Bronchial epithelial cell (primary cell): ENCODE data around the gene IFT88. TPM values are rescaled to one million over a fixed set of nuclear protein-coding genes. Genes with fewer than 3 reads are reported as not detected.

ENCODE experiments used
- DNase-seq: peaks from one replicate; pipeline ENCODE4 v3.0.0-alpha.2; 2010; ENCODE audit warnings: low read depth
- FAIRE-seq: peaks from 2 replicates; lab custom pipeline; 2011; peaks lifted over from hg19 to GRCh38; lab: Jason Lieb, UNC
- H3K27me3 ChIP-seq: 2 replicates; pipeline ENCODE4 v1.5.1; 2011; ENCODE audit warnings: low read length; ENCODE audit not compliant: control insufficient read depth, insufficient read depth
- H3K36me3 ChIP-seq: 2 replicates; pipeline ENCODE4 v1.5.1; 2011; ENCODE audit warnings: low read length; ENCODE audit not compliant: control insufficient read depth, insufficient read depth
- H3K4me3 ChIP-seq: 2 replicates; pipeline ENCODE4 v1.5.1; 2011; ENCODE audit warnings: mild to moderate bottlenecking, low read depth, low read length, control low read depth
- CTCF ChIP-seq: IDR thresholded peaks from 2 replicates; pipeline ENCODE4 v1.5.1; 2011; ENCODE audit warnings: mild to moderate bottlenecking, moderate library complexity, low read length, control low read depth, inconsistent platforms; ENCODE audit not compliant: insufficient read depth, severe bottlenecking
- total RNA-seq: library from RNA; depleted of rRNA; stranded (reverse); fragments of >200 nt; gene quantifications from 2 replicates; pipeline ENCODE4 v1.2.1, GENCODE V29; 2014

The IFT88 gene
- total RNA-seq, 1 donor from 2014 or later, result 4.5 TPM

- DNase-seq (peak; percentile 73), FAIRE-seq (no peak)
- no peaks in the 10 kb centered on the region for H3K36me3 ChIP-seq
- TF ChIP-seq CTCF, result no peak
- no peaks in the 10 kb centered on the region for H3K27me3 ChIP-seq
- H3K4me3 ChIP-seq, result peak within 1 kb of the TSS; percentile 79
These were observed 41.1 kb upstream of the IFT88 start, which contains the start of gene CRYL1 for GRCh38 chr13:20525601-20526544. TSS of gene CRYL1 (minus strand) at chr13:20525857. CDS start at chr13:20525794, 63 bp downstream.

GRCh38 chr13:20526664-20527063 lies 40.3 kb upstream of the IFT88 start:
- Histone ChIP-seq H3K4me3 (no peak overlapping the region), H3K27me3 (no peaks in the 10 kb centered on the region), H3K36me3 (no peaks in the 10 kb centered on the region)
- TF ChIP-seq CTCF, result no peak
- no peak for FAIRE-seq
- no peak for DNase-seq

- FAIRE-seq (no peak), DNase-seq (no peak)
- H3K36me3 ChIP-seq, result no peaks in the 10 kb centered on the region
- no peak overlapping the region for H3K4me3 ChIP-seq
- TF ChIP-seq CTCF, result no peak
- no peaks in the 10 kb centered on the region for H3K27me3 ChIP-seq
These were observed 38.5 kb upstream of the IFT88 start for GRCh38 chr13:20528452-20528851.

DNA sequence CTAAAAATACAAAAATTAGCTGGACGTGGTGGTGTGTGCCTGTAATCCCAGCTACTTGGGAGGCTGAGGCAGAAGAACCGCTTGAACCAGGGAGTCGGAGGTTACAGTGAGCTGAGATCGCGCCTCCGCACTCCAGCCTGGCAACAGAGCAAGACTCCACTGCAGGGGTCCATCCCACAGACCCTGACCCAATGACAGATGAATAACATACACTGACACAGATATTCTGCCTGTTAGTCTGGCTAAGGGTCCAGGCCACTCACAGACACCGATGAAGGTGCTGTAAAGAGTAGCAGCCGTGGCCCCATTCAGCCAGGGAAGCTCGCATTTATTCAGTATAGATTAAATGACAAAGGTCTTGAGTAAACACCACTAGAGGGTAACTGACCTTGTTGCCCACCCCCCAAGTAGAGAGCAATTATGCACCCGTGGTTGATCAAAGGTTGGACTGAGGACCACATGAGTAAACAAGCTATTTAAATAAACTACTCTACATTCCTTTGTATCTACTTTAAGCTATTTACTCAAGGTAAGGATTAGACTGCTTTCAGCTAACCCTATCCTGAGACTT lies 32.8 kb upstream of the IFT88 start:
- Histone ChIP-seq H3K27me3 (no peaks in the 10 kb centered on the region), H3K36me3 (no peaks in the 10 kb centered on the region), H3K4me3 (no peak overlapping the region)
- DNase-seq (no peak), FAIRE-seq (no peak)
- TF ChIP-seq CTCF, result no peak

GRCh38 chr13:20536992-20537391 lies 30.0 kb upstream of the IFT88 start:
- DNase-seq, result no peak
- TF ChIP-seq CTCF, result no peak
- Histone ChIP-seq H3K27me3 (no peaks in the 10 kb centered on the region), H3K4me3 (no peak overlapping the region), H3K36me3 (no peaks in the 10 kb centered on the region)
- no peak for FAIRE-seq
